HCT116 (cell line): ENCODE measurements around the gene BCO2. TPM values are rescaled to one million over a fixed set of nuclear protein-coding genes. Genes with fewer than 3 reads are reported as not detected.

Experiments used
- ATAC-seq: fragments of 200-7000 bp; cut with Tn5 transposase; 2 replicates; pipeline ENCODE4 v1.9.1; 2020; ENCODE audit warnings: mild to moderate bottlenecking, moderate library complexity
- BruUV-seq: library from RNA; stranded (reverse); fragments of 400-500 nt; replicated peaks from 2 replicates; lab custom pipeline; 2021; lab: Mats Ljungman, UMichigan
- CTCF ChIA-PET: fragments of 300-600 bp; sonication (Branson Sonifier 250); formaldehyde crosslinking; loops from one replicate; lab custom pipeline; 2021; ENCODE audit warnings: antibody characterized with exemption; lab: Charles Lee
- POLR2A ChIA-PET: fragments of 300-600, 350-600 bp; sonication (Branson Sonifier 250); formaldehyde crosslinking; loops from one replicate; lab custom pipeline; 2021; ENCODE audit warnings: antibody characterized with exemption; lab: Charles Lee
- RAD21 ChIA-PET, 2 experiments: fragments of 300-600 bp; sonication (Branson Sonifier 250); formaldehyde crosslinking; loops; one replicate each; lab custom pipeline; 2023; ENCODE audit warnings: low total read pairs in 2 of 2; ENCODE audit not compliant: uncharacterized antibody in 2 of 2, unreplicated experiment in 2 of 2, low non-redundant PET in 1 of 2; lab: Charles Lee
- DNase-seq: peaks from one replicate; pipeline ENCODE4 v3.0.0-alpha.2; 2010; ENCODE audit warnings: low read depth, low spot score
- H2AFZ ChIP-seq: fragments of 200-600 bp; shearing (Covaris generic), sonication (generic); 2 replicates; pipeline ENCODE4 v1.6.1; 2017; ENCODE audit warnings: low read depth, mixed run types, mixed read lengths, antibody characterized with exemption, low read length; ENCODE audit not compliant: poor library complexity, severe bottlenecking
- H3K27ac ChIP-seq: 2 replicates; pipeline ENCODE4 v1.5.1; 2012; ENCODE audit warnings: low read depth, low read length
- H3K27me3 ChIP-seq: fragments of 200-600 bp; sonication (generic); 2 replicates; pipeline ENCODE4 v1.6.1; 2016; ENCODE audit warnings: mixed run types, low read length, mixed read lengths; ENCODE audit not compliant: insufficient read depth
- H3K36me3 ChIP-seq, 2 experiments: fragments of 200-500 bp in 1 of 2; fragments of 200-600 bp in 1 of 2; sonication (Bioruptor generic) in 1 of 2; sonication (generic) in 1 of 2; 2 replicates each; pipeline versions ENCODE4 v1.5.1 to v1.6.1; 2014 to 2016; ENCODE audit warnings: low read length in 2 of 2, inconsistent platforms in 1 of 2, mixed read lengths in 1 of 2, mixed run types in 1 of 2; ENCODE audit not compliant: insufficient read depth in 2 of 2, control insufficient read depth in 1 of 2
- H3K4me1 ChIP-seq, 2 experiments: fragments of 200-600 bp in 1 of 2; sonication (generic) in 1 of 2; 2 replicates each; pipeline versions ENCODE4 v1.5.1 to v1.6.1; 2012 to 2017; ENCODE audit warnings: low read length in 2 of 2, inconsistent platforms in 1 of 2, mild to moderate bottlenecking in 1 of 2, mixed read lengths in 1 of 2, mixed run types in 1 of 2, moderate library complexity in 1 of 2; ENCODE audit not compliant: insufficient read depth in 2 of 2, control insufficient read depth in 1 of 2
- H3K4me2 ChIP-seq: fragments of 200-600 bp; sonication (generic); 2 replicates; pipeline ENCODE4 v1.6.1; 2017; ENCODE audit warnings: mixed run types, low read length, mixed read lengths
- H3K4me3 ChIP-seq, 2 experiments: fragments of 200-600 bp in 1 of 2; sonication (generic) in 1 of 2; replicated peaks in 1 of 2; 2 replicates each; pipeline ENCODE4 v1.5.1; 2011 to 2016; ENCODE audit warnings: low read length in 2 of 2, control low read depth in 1 of 2, low read depth in 1 of 2, mild to moderate bottlenecking in 1 of 2, mixed read lengths in 1 of 2, mixed run types in 1 of 2
- H3K79me2 ChIP-seq: fragments of 200-600 bp; sonication (generic); 2 replicates; pipeline ENCODE4 v1.6.1; 2017; ENCODE audit warnings: mild to moderate bottlenecking, mixed run types, low read length, moderate library complexity, mixed read lengths; ENCODE audit not compliant: insufficient read depth
- H3K9ac ChIP-seq: fragments of 200-600 bp; sonication (generic); 2 replicates; pipeline ENCODE4 v1.6.1; 2016; ENCODE audit warnings: low read length, mixed read lengths
- H3K9me2 ChIP-seq: fragments of 200-600 bp; sonication (generic), shearing (Covaris generic); 2 replicates; pipeline ENCODE4 v1.6.1; 2017; ENCODE audit warnings: mixed run types, mild to moderate bottlenecking, moderate library complexity; ENCODE audit not compliant: insufficient read depth
- H3K9me3 ChIP-seq, 2 experiments: fragments of 200-500 bp in 1 of 2; fragments of 200-600 bp in 1 of 2; sonication (Bioruptor generic) in 1 of 2; sonication (generic) in 1 of 2; 2 replicates each; pipeline ENCODE4 v1.6.1; 2014 to 2017; ENCODE audit warnings: low read length in 2 of 2, mixed read lengths in 2 of 2, inconsistent platforms in 1 of 2, low read depth in 1 of 2, mild to moderate bottlenecking in 1 of 2, mixed run types in 1 of 2, moderate library complexity in 1 of 2; ENCODE audit not compliant: control insufficient read depth in 1 of 2, insufficient read depth in 1 of 2
- H4K20me1 ChIP-seq: fragments of 200-600 bp; sonication (generic), shearing (Covaris generic); 2 replicates; pipeline ENCODE4 v1.6.1; 2017; ENCODE audit warnings: mixed run types, mild to moderate bottlenecking, moderate library complexity; ENCODE audit not compliant: insufficient read depth
- ELF1 ChIP-seq: IDR thresholded peaks from 2 replicates; pipeline ENCODE4 v1.6.1; 2012; ENCODE audit warnings: low read depth, borderline replicate concordance
- EZH2 ChIP-seq: fragments of 200-600 bp; sonication (generic); IDR thresholded peaks from 2 replicates; pipeline ENCODE4 v1.6.1; 2017; ENCODE audit warnings: antibody characterized with exemption, mixed run types
- FOSL1 ChIP-seq: IDR thresholded peaks from 2 replicates; pipeline ENCODE4 v1.6.1; 2012; ENCODE audit warnings: low read depth
- POLR2A ChIP-seq: IDR thresholded peaks from 2 replicates; pipeline ENCODE4 v1.7.0; 2011; ENCODE audit warnings: borderline replicate concordance; ENCODE audit not compliant: insufficient read depth, insufficient read length; ENCODE audit errors: extremely low read depth
- SP1 ChIP-seq: IDR thresholded peaks from 2 replicates; pipeline ENCODE4 v1.6.1; 2012; ENCODE audit warnings: low read depth
- YY1 ChIP-seq: IDR thresholded peaks from 2 replicates; pipeline ENCODE4 v1.6.1; 2011; ENCODE audit warnings: low read length, low read depth, moderate library complexity, mild to moderate bottlenecking; ENCODE audit not compliant: insufficient replicate concordance; ENCODE audit errors: extremely low read depth
- intact Hi-C: fragments of 100-400 bp; cut with micrococcal nuclease; formaldehyde crosslinking; loops from 2 replicates; pipeline ENCODE4 v1.10.0; 2022
- total RNA-seq: library from RNA; stranded (reverse); gene quantifications from one replicate; pipeline ENCODE4 v1.2.1, GENCODE V29; 2021; ENCODE audit not compliant: unreplicated experiment
- TF ChIP-seq, protein P1 (sequence below): IDR thresholded peaks from 2 replicates; pipeline ENCODE4 v1.6.1; 2012
- TF ChIP-seq, protein P2 (sequence below): IDR thresholded peaks from 2 replicates; pipeline ENCODE4 v1.6.1; 2012; ENCODE audit warnings: low read depth
- TF ChIP-seq, protein P3 (sequence below): IDR thresholded peaks from 2 replicates; pipeline ENCODE4 v1.6.1; 2011; ENCODE audit warnings: mild to moderate bottlenecking, low read length, moderate library complexity; ENCODE audit not compliant: insufficient replicate concordance; ENCODE audit errors: extremely low read depth
- TF ChIP-seq, protein P4 (sequence below): IDR thresholded peaks from 2 replicates; pipeline ENCODE4 v1.6.1; 2012
- TF ChIP-seq, protein P5 (sequence below), 3 experiments: fragments of 200-600 bp in 1 of 3; sonication (generic) in 1 of 3; IDR thresholded peaks in 2 of 3; conservative IDR thresholded peaks in 1 of 3; 2 replicates each; pipeline ENCODE4 v1.5.1; 2012 to 2017; ENCODE audit warnings: low read depth in 2 of 3, low read length in 2 of 3, antibody characterized with exemption in 1 of 3, borderline replicate concordance in 1 of 3, control low read depth in 1 of 3, mild to moderate bottlenecking in 1 of 3, mixed read lengths in 1 of 3, mixed run types in 1 of 3, moderate library complexity in 1 of 3; ENCODE audit not compliant: insufficient read depth in 1 of 3

BCO2 gene
- total RNA-seq, 1 experiment from 2014 or later: 4.0 TPM

DNA sequence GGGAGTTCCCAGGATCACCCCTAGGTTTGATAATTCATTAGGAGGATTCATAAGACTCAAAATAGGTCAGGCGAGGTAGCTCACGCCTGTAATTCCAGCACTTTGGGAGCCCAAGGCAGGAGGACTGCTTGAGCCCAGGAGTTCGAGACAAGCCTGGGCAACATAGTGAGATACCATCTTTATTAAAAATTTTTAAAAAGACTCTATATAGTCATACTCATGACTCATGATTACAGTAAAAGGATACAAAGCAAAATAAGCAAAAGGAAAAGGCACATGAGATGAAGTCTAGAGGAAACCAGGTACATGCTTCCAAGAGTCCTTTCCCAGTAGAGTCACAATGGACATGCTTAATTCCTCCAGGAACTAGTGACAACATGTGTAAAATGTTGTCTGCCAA is 37.0 kb downstream of the BCO2 start:
- no peak for DNase-seq
- intact Hi-C loops: no loop called here
- POLR2A ChIA-PET: no interaction called here

More for the DNA sequence above, 37.0 kb downstream of the BCO2 start:
- ATAC-seq: no peak
- no peak overlapping the region for H3K4me2 ChIP-seq
- H3K9ac ChIP-seq: no peak overlapping the region
- H3K9me2 ChIP-seq: no peaks in the 10 kb centered on the region
- no peak overlapping the region for H3K4me3 ChIP-seq
- H3K4me1 ChIP-seq: peaks cover 2 to 7% of the 10 kb centered on the region in 2 experiments; a peak in 2 of 4 replicates
- no peaks in the 10 kb centered on the region for H3K9me3 ChIP-seq
- no peaks in the 10 kb centered on the region for H3K27me3 ChIP-seq
- CTCF ChIA-PET: no interaction called here
- no peaks in the 10 kb centered on the region for H3K36me3 ChIP-seq
- no peaks in the 10 kb centered on the region for H4K20me1 ChIP-seq
- H3K27ac ChIP-seq: no peak overlapping the region
- H3K79me2 ChIP-seq: no peaks in the 10 kb centered on the region
- RAD21 ChIA-PET: no interaction called here
- BruUV-seq: no TSS peak
- TF ChIP-seq, protein P1, sequence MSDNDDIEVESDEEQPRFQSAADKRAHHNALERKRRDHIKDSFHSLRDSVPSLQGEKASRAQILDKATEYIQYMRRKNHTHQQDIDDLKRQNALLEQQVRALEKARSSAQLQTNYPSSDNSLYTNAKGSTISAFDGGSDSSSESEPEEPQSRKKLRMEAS: no peak
- TF ChIP-seq, protein P2, sequence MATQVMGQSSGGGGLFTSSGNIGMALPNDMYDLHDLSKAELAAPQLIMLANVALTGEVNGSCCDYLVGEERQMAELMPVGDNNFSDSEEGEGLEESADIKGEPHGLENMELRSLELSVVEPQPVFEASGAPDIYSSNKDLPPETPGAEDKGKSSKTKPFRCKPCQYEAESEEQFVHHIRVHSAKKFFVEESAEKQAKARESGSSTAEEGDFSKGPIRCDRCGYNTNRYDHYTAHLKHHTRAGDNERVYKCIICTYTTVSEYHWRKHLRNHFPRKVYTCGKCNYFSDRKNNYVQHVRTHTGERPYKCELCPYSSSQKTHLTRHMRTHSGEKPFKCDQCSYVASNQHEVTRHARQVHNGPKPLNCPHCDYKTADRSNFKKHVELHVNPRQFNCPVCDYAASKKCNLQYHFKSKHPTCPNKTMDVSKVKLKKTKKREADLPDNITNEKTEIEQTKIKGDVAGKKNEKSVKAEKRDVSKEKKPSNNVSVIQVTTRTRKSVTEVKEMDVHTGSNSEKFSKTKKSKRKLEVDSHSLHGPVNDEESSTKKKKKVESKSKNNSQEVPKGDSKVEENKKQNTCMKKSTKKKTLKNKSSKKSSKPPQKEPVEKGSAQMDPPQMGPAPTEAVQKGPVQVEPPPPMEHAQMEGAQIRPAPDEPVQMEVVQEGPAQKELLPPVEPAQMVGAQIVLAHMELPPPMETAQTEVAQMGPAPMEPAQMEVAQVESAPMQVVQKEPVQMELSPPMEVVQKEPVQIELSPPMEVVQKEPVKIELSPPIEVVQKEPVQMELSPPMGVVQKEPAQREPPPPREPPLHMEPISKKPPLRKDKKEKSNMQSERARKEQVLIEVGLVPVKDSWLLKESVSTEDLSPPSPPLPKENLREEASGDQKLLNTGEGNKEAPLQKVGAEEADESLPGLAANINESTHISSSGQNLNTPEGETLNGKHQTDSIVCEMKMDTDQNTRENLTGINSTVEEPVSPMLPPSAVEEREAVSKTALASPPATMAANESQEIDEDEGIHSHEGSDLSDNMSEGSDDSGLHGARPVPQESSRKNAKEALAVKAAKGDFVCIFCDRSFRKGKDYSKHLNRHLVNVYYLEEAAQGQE: no peak
- TF ChIP-seq YY1 (no peak), FOSL1 (no peak), EZH2 (no peak), SP1 (no peak), POLR2A (no peak), ELF1 (no peak)
- TF ChIP-seq, protein P3, sequence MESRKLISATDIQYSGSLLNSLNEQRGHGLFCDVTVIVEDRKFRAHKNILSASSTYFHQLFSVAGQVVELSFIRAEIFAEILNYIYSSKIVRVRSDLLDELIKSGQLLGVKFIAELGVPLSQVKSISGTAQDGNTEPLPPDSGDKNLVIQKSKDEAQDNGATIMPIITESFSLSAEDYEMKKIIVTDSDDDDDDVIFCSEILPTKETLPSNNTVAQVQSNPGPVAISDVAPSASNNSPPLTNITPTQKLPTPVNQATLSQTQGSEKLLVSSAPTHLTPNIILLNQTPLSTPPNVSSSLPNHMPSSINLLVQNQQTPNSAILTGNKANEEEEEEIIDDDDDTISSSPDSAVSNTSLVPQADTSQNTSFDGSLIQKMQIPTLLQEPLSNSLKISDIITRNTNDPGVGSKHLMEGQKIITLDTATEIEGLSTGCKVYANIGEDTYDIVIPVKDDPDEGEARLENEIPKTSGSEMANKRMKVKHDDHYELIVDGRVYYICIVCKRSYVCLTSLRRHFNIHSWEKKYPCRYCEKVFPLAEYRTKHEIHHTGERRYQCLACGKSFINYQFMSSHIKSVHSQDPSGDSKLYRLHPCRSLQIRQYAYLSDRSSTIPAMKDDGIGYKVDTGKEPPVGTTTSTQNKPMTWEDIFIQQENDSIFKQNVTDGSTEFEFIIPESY: no peak
- TF ChIP-seq, protein P4, sequence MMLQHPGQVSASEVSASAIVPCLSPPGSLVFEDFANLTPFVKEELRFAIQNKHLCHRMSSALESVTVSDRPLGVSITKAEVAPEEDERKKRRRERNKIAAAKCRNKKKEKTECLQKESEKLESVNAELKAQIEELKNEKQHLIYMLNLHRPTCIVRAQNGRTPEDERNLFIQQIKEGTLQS: no peak
- TF ChIP-seq, protein P5, sequence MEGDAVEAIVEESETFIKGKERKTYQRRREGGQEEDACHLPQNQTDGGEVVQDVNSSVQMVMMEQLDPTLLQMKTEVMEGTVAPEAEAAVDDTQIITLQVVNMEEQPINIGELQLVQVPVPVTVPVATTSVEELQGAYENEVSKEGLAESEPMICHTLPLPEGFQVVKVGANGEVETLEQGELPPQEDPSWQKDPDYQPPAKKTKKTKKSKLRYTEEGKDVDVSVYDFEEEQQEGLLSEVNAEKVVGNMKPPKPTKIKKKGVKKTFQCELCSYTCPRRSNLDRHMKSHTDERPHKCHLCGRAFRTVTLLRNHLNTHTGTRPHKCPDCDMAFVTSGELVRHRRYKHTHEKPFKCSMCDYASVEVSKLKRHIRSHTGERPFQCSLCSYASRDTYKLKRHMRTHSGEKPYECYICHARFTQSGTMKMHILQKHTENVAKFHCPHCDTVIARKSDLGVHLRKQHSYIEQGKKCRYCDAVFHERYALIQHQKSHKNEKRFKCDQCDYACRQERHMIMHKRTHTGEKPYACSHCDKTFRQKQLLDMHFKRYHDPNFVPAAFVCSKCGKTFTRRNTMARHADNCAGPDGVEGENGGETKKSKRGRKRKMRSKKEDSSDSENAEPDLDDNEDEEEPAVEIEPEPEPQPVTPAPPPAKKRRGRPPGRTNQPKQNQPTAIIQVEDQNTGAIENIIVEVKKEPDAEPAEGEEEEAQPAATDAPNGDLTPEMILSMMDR (IDR thresholded peaks at IDR 0.05 in 2 of 3, conservative IDR thresholded peaks at IDR 0.05 in 1 of 3; ENCODE audit: borderline replicate concordance in 1 of 3, insufficient read depth in 1 of 3, low read depth in 2 of 3, low read length in 2 of 3): no peak
- no peak overlapping the region for H2AFZ ChIP-seq
